ENCODE measurements around the gene CENPX.

The CENPX gene

DNA sequence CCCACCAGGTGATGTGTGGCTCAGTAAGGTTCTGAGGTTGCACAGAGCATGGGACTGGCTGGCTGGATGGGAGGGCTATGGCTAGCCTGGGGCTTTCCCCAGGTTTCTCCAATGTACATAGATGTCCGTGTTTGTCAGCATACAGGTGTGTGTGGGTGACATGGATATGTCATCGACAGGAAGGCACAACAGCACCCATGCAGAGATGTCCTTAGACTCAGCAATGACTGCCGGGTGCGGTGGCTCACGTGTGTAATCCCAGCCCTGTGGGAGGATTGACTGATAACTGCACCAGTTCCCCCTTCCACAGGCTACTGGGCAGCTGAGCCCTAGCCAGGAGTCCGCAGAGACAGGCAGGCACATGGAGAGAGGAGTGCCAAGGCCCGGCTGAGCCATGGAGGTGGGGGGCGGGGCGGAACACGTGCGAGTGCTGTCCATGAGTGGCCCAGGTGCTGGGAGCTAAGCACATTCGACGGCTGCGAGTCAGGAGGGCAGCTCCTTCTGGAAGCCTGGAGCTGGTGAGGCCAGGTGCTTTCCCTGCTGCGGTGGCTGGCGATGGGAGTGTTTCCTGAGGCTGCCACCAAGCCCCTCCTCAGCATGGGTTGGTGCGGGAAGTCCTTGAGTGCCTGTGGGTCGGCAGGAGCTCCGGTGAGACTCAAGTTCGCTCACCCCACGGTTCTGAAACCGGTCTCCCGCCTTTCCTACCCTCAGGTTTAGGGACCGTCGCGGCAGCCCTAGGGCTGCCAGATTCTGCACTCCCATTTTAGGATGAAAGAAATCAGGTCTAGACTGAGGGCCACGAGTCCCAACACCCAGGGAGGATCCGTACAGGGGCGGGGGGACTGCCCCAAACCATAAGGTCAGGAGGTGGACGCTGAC, 46.1 kb downstream of the CENPX start:
- DNase-seq: no peak

DNA sequence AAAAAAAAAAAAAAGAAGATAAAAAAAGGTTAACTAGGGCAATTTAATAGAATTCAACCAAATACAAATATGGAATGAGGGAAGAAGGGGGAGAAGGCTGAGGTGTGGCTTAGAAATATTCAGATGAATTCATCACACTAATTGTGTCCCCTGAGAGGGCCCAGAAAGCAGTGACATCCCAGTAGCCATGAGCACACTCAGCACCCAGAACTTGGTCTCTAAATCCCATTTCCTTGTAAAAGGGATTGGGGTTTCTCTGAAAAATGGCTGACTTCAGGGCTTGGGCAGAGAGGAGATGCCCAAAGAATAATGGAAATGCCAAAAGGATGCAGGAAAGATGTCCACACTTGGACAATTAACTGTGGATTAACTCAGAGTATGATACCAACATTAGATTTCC, 49.2 kb downstream of the CENPX start:
- no peak for DNase-seq

DNA sequence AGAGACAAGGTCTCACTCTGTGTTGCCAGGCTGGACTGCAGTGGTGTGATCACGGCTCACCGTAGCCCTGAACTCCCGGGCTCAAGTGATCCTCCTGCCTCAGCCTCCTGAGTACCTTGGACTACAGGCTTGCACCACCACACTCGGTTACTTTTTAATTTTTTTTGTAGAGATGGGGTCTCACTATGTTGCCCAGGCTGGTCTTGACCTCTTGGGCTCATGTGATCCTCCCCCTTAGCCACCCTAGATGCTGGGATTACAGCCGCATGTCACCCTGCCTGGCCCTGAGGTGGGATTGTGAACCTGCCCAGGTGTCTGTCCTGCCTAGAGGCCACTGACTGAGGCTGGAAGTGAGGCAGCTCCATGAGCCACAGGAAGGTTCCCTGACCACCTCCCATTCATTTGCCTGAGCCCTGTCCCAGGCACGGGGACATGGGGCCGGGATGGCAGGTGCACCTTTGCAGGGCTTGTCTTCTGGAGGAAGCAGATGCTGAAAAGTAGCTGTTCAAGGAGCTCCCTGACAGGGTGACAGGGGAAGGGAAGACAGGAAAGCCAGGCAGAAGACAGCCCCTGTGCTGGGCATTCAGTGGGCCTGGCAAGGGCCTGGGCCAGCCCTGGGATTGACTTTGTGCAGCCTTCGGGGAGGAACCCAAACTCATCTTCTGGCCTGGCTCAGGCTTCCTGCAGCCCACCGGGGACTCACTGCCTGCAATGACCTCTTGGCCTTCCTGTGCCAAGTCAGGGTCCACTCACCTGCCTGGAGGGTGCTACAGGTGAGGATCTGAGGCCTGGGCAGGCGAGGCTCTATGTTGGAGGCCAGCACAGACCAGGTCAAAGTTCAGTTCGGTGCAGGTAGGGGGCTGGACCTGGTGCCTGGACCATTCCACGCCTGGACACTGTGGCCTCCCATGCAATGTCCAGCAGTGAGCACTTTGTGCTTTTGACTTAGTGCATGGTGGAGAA, 53.5 kb downstream of the CENPX start:
- DNase-seq: no peak

Data from NCI-H1694 (cell line).